Activated CD8-positive, alpha-beta memory T cell treated with anti-CD3 and anti-CD28 coated beads for 4 hours (primary cell): ENCODE results near the gene CFLAR.
"Not testable (repeated sequence)": the region's sequence is repeated elsewhere in the genome, so short reads cannot be mapped to it uniquely, and the experiment has no call there.

Source experiments
- DNase-seq, 2 donors: peaks; one replicate each; pipeline ENCODE4 v3.0.0-alpha.2; 2020; ENCODE audit warnings: low read depth in 2 of 2

CFLAR gene

DNA sequence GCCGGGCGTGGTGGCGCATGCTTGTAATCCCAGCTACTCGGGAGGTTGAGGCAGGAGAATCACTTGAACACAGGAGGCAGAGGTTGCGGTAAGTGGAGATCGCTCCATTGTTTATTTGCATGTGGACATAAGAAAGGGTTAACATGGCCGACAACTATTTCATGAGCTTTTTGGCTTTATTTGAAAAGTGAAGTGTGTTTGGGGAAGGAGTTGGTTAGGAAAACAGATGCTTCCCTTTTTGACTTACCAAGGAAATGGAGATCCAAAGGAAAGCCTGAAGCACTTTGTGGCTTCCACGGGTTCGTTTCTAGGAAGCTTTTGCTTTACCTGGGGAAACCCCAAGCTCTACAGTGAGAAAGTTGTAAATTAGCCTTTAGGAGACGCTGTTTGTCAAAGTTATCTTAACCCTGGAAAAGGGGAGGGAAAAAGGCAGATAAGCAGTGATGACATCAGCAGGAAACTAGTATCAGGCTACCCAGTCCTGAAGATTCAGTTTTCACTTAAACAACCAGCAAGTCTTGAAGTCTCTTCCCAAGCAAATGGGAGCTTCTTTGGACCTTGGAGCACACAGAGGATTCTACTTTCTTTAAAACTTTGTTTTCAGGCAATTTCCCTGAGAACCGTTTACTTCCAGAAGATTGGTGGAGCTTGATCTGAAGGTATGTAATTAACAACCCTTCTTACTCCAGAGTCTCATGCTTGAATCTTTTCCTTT, 66.8 kb downstream of the CFLAR start, which contains the start of gene CASP10:
TSS of gene CASP10 (plus strand) at position 492 of the 715 bp plus-strand sequence. CDS start 2,637 bp downstream, outside the sequence.
- no peak for DNase-seq

DNA sequence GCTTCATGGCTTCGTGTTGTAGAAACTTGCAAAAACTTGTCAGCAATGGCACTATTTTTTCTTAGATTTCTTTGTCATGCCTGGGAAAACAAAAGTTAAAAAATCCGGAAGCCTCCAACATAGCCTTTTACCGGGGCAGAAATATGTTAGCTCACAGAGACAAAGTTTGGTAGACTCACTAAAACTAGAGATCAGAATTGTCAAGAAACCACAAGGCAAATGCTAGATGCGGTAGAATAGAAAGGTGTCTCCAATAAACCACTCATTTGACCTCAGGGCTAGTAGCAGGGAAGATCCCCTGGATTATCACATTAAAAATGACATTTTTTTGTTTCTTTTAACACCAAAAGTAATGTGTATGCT, 67.4 kb downstream of the CFLAR start:
- no peak for DNase-seq

DNA sequence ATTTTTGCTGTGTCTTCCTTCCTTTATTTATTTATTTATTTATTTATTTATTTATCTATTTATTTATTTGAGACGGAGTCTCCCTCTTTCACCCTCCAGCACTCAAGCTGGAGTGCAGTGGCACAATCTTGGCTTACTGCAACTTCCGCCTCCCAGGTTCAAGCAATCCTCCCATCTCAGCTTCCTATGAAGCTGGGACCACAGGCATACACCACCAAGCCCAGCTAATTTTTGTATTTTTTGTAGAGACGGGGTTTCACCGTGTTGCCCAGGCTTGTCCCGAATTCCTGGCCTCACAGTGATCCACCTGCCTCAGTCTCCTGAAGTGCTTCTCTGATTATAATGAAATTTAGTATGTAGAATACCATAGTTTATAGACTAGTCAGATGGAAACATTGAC, 67.9 kb downstream of the CFLAR start:
- not testable (repeated sequence) for DNase-seq

DNA sequence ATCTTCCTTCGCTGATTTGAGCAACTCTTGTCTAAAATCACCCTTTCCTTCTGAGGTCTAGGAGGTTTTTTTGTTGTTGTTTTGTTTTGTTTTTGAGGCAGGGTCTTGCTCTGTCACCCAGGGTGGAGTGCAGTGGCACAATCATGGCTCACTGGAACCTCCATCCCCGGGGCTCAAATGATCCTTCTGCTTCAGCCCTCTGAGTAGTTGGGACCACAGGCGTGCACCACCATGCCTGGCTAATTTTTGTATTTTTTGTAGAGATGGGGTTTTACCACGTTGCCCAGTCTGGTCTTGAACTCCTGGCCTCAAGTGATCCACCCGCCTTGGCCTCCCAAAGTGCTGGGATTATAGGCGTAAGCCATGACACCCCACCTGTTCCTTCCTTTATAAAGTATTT, 68.3 kb downstream of the CFLAR start:
- DNase-seq = not testable (repeated sequence)

DNA sequence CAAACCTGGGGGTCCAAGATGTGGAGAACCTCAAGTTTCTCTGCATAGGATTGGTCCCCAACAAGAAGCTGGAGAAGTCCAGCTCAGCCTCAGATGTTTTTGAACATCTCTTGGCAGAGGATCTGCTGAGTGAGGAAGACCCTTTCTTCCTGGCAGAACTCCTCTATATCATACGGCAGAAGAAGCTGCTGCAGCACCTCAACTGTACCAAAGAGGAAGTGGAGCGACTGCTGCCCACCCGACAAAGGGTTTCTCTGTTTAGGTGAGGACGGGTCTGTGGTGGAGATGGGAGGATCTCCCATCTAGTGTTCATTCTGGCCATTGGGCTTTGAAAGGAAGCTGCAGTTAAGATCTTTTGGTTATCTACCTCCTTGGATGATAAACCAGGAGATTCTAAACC, 69.9 kb downstream of the CFLAR start:
- DNase-seq = no peak

DNA sequence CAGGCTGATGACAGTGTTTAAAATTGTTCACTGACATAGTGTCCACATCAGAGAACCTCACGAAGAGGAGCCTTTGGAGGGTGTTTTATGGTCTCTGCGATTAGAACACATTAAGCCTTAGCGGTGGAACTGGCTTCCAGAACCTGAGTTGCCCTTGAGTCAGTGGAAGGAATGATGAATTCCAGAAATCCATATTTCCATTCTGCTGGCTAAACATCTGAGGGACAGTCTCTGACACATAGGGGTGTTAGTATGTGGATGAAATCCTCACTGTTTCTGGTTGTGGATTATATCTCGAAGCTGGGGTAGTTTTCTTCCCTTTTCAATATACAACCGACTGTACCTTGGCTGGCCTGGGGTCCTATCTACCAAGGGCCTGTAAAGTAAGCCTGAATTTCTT, 71.0 kb downstream of the CFLAR start:
- no peak for DNase-seq

DNA sequence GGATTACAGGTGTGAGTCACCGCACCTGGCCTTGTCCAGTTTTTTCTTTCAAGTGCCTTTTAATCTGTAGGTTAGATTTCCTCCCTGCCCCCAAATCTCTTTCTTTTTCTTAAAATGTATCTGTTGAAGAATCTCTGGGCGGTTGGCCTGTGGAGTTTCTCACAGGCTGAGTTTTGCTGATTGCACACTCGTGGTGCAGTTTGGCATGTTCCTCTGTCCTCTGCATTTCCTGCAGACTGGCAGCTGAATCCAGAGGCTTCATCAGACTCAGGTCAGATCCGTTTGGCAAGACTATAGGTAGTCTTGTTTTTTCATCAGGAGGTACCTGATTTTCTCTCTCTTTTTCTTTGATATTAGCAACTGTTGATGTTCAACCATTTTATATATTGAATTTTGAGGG, 72.5 kb downstream of the CFLAR start:
- DNase-seq = no peak

DNA sequence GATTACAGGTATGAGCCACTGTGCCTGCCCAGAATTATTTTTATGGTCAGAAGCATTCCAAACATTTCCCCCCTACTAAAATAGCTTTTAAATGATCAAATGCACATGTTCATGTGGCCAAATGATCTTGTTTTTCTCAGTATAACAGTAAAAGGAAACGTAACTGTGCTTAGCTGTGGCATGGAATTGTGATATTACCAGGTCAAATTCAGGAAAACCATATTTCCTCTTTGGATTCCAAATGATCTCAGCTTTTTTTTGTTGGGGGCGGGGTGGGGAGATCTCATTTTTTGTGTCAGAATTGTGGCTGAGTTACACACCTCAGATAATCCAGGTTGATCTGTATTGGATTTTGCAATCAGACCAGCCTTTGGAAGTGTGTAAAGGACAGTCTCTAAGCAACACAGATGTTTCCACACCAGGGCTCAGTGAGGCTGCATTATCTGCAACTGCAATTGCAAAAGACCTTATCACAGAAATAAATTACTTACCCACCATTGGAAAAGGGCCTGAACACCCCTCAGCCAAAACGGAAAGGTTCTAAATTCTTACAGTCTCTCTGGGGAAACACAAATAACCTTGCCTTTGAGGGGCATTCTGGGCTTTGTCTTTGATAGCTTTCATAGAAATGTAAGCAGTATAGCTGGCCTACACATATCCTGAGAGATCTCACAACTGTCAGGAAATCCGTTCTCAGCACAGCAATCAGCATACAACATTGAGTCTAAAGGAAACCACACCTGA, 75.3 kb downstream of the CFLAR start:
- no peak for DNase-seq

DNA sequence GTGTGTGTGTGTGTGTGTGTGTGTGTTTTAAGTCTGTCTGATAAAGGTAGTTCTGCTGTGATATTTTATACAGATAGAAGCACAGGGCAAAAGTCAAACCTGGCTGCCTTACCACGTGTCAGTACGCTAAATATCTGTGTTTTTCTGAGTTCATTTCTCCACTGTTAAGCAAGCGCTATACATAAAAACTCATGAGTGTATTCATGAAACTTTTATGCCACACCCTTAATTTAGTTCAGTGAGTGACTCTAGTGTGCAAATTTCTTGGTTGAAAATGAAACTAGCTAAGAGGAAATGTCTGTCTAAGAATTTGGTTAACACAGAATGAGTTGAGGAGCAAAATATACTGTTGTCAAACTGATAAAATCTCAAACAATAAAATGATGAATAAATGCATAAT, 78.1 kb downstream of the CFLAR start:
- no peak for DNase-seq

DNA sequence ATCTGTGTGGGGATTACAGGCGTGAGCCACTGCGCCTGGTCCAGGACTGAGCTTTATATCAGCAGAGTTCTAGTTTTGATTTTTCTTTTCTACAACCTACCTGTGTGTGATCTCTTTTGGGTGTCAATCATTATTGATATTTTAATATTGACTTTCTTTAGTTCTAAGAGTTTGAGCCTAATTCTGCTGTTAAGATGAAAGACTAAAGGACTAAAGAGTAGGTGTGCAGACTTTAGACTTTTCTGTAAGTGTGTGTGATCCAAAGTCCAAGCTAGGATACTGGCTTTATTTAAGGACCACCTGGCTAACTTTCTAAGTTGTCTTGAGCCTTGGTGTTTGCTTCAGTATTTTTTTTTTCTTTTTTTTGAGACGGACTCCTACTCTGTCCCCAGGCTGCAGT, 79.4 kb downstream of the CFLAR start:
- no peak for DNase-seq

DNA sequence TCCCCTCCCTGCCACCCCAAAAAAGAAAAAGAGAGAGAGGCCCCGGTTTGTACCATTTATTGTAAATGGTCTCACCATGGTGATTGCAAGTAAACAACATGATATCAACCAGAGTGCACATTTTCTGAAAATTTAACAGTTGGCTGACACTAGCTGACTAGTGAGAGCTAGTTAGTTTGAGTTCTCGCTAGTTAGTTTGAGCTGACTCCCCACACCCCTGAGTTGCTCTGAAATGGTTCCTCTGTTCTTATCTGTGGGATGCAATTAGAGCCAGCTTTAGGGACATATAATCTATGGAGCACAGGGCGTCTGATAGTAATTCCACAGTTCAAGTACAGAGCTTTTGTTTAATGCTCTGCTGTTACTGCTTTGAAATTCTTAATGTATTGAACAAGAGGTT, 80.0 kb downstream of the CFLAR start:
- no peak for DNase-seq

DNA sequence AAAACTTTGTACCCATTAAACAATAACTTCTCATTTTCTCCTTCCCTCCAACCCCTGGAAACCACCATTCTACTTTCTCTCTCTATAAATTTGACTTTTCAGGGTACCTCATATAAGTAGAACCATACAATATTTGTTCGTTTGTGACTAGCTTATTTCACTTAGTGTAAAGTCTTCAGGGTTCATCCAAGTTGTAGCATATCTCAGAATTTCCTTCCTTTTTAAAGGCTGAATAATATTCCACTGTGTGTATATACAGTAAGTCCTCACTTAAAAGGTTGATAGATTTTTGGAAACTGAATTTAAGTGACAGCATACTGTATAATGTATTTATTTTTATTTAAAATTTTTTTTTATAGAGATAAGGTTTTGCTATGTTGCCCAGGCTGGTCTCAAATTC, 80.8 kb downstream of the CFLAR start:
- DNase-seq = no peak

DNA sequence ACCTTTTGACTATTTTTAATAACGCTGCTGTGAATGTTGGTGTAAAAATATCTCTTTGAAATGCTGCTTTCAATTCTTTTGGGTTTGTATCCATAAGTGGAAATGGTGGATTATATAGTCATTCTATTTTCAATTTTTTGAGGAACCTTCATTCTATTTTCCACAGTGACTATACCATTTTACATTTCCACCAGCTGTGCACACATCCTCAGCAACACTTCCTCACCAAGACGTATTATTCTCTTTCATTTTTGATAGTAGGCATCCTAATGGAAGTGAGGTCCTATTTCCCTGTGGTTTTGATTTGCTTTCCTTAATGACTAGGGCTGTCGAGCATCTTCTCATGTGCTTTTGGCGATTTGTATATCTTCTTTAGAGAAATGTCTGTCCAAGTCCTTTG, 81.8 kb downstream of the CFLAR start:
- DNase-seq = no peak

DNA sequence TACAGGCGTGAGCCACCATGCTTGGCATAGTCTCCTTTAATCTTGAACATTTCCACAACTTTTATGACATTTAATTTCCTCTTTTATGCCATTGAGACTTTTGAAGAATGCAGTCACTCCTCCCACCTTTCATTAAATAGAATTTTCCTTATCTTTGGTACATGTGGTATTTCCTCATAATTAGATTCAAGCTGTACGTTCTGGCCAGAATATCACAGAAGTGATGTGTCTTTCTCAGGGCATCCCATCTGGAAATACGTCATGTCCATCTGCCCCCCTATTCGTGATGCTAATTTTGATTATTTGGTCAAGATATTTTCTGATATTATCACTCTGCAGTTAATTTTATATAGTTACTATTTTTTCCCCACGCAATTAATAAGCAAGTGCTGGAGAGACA, 83.9 kb downstream of the CFLAR start:
- DNase-seq = no peak

DNA sequence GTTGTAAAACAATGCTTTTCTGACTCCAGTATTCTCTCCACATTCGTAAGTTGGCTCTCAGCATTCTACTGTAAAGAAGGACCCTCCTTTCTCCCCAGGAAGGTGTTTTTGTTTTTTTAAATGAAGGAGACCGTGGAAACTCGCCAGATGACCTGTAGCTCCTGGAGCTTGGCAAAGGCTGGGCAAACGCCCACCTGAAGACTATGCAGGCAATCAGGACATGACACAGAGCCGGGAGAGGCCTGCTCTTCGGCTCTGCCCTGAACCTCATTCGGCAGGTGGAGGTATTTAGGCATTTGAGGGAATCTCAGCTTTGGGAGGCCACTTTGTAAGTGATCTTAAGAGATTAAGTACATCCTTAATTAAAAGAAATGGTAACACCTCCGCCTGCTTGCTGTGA, 84.4 kb downstream of the CFLAR start:
- no peak for DNase-seq

DNA sequence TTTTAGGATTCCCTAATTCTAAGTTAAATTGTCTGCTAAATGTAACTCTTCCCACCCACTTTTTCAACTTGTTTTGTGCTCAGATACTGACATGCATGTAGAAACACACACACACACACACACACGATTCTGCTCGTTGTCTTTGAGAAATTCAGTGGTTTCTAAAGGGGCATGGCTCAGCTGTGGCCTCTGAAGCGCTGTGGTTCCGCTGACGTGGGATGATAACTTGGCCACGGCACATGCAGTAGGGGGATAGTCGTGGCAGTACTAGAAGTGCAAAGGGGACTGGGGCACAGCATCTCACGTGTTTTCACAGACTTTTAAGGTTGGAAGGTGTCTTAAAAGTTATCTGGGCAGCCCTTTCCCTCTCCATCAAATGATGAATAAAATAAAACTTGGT, 85.4 kb downstream of the CFLAR start:
- DNase-seq = no peak

DNA sequence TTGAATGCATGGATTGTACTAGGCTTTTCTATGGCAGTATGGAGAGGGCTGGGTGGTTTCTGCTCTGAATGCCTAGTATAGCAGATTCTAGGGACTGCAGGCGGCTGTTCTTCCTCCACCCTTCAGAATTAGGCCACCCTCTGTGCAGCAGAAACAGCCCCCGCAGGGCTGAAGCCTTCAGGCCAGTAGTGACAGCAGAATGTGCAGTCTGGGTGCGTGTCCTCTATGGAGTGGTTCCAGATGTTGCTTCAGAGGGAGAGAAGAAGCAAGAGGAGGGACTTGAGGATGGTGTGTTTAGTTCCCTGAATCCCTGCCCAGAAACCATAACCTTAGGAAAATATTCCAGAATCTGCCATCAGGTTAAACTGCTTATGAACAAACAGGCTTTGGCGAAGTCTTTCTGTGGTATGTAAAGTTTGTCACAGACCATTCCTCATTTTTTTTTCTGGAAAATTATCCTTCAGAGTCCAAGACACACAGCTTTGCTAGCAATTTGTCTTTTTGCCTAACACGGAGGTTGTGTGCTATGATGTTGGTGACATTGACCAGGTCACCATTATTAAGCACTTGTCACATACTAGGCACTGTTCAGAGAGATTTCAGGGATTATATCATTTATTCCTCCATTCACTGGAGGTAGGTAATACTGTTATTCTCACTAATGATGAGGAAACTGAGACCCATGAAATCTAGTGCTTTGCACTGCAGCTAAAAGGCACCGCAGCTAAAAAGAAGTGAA, 88.1 kb downstream of the CFLAR start:
- DNase-seq = no peak

DNA sequence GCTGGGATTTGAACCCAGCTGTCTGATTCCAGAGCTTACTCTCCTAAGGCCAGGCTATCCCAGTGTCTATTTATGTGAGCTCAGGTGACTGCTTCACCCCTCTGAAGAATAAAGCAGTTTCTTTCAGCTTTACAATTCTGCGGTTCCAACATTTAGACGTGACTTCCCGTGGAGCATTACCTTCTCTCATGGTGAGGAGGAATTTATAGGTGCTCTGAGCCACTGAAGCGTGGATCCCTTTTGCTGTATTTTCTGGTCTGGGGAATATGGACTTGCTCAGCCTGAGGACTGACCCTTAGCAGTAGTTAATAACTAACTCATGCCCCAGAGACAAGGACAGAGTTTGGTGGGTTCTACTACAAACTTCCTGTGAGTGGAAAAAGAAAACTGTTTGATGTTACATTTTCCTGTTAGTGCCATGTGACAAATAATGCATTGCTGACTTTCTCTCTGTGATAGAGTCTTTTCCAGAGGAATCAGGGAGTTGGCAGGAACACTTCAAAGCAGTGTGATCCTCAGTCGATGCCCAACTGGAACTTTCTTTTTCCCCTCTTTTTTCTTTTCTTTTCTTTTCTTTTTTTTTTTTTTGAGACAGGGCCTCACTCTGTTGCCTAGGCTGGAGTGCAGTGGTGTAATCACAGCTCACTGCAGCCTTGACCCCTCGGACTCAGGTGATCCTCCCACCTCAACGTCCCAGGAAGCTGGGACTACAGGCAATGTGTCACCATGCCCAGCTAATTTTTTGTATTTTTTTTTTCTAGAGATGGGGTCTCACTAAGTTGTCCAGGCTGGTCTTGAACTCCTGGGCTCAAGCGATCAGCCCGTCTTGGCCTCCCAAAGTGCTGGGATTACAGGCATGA, 88.9 kb downstream of the CFLAR start:
- DNase-seq = no peak

DNA sequence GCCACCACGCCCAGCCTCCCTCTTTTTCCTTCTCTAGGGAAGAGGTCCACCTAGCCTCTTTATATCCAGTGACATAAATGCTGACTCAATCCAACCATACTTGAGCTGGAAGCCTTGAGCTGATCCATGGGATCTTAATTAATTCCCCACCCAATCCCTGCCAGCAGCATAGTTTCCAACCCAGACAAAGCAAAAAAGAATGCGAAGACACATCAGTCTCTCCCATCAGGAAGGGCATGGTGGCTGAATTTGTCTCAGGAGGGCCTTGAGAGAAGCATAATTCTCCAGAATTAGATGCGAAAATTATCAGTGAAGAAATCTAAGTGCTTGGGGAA, 89.5 kb downstream of the CFLAR start:
- no peak for DNase-seq

DNA sequence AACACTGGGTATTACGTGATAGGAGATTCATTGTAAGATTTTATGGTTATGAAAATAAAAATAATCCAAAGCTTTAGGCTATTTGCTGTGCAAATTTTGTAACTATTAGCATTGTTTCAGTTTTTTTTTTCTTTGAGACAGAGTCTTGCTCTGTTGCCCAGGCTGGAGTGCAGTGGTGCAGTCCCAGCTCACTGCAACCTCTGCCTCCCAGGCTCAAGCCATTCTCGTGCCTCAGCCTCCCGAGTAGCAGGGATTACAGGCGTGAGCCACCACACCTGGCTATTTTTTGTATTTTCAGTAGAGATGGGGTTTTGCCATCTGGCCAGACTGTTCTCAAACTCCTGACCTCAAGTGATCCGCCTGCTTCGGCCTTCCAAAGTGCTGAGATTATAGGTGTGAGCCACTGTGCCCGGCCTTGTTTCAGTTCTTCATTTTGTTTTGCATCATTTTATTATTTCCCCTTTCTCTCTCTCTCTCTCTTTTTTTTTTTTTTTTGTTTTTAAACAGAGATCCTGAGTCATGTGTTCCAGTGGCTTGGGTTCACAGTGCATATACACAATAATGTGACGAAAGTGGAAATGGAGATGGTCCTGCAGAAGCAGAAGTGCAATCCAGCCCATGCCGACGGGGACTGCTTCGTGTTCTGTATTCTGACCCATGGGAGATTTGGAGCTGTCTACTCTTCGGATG, 92.7 kb downstream of the CFLAR start:
- no peak for DNase-seq

DNA sequence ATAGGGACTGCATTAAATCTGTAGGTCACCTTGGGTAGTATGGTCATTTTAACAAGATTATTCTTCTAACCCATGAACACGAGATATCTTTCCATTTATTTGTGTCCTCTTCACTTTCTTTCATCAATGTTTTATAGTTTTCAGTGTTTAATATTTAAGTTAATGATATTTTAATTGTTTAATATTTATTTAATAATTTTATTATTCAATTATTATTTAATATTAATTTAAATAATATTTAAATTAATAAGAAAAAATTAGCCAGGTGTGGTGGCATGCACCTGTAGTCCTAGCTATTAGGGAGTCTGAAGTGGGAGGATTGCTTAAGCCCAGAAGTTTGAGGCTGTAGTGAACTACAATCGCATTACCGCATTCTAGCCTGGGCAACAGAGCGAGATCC, 100.0 kb downstream of the CFLAR start:
- DNase-seq = no peak
